Activated CD8-positive, alpha-beta memory T cell treated with anti-CD3 and anti-CD28 coated beads, Interleukin-2, amount 50 U/mL, for 1 hour (primary cell): Measurements from ENCODE around the gene VIL1.

Experiments
- DNase-seq: peaks from one replicate; pipeline ENCODE4 v3.0.0-alpha.2; 2020; ENCODE audit errors: extremely low read depth

VIL1 gene

DNA sequence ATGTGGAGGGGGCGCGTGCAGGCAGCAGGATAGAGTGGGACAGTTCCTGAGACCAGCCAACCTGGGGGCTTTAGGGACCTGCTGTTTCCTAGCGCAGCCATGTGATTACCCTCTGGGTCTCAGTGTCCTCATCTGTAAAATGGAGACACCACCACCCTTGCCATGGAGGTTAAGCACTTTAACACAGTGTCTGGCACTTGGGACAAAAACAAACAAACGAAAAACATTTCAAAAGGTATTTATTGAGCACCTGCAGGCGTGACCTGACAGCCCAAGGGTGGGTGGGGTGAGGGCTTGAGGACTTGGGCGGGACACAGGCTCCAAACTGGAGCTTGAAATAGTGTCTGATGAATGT is 23.9 kb upstream of the VIL1 start:
- no peak for DNase-seq

DNA sequence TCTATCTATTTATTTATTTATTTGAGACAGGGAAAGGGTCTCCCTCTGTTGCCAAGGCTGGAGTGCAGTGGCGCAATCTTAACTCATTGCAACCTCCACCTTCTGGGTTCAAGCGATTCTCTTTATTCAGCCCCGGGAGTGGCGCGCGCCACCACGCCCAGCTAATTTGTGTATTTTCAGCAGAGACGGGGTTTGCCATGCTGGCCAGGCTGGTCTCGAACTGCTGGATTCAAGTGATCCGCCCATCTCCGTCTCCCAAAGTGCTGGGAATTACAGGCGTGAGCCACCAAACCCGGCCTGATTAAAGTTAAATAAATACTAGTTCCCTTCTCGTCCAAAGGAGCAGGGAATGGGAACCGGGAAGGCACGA is 23.5 kb upstream of the VIL1 start:
- DNase-seq, result no peak

- peak; percentile 88 for DNase-seq
Measured at GRCh38 chr2:218395826-218396687, 22.9 kb upstream of the VIL1 start.

GRCh38 chr2:218396688-218397462 is 22.0 kb upstream of the VIL1 start:
- peak; percentile 70 for DNase-seq

GRCh38 chr2:218397463-218397819 is 21.5 kb upstream of the VIL1 start:
- DNase-seq, result no peak

DNA sequence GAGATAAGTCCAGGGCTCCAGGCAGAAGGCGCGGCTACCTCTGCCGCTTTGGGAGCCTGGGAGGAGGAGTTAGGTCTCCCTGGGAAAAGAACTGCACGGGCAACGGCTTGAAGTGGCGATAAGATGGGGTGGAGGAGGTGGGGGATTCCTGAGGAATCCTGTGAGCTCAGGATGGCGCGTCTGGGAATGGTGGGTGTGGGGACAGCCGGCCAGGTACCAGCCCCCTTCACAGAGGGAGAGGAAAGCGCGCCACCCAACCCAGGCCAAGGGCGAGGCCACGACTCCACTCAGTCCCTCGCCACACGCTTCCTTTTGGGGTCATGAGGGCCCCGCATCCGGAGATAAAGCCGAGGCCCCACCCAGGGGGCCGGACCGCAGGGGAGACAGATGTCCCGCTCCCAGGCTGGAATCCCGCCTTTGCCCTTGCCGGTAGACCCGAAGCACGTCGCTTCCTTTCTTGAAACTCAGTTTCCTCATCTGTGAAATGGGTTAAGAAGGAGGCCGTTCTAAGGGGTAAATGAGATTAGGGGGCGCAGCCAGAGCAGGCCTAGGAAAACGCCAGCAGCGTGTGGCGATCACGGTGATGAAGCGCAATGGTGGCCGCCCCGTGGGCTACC is 21.0 kb upstream of the VIL1 start:
- no peak for DNase-seq

- DNase-seq, result no peak
Measured at GRCh38 chr2:218398437-218399390, 20.2 kb upstream of the VIL1 start.

DNA sequence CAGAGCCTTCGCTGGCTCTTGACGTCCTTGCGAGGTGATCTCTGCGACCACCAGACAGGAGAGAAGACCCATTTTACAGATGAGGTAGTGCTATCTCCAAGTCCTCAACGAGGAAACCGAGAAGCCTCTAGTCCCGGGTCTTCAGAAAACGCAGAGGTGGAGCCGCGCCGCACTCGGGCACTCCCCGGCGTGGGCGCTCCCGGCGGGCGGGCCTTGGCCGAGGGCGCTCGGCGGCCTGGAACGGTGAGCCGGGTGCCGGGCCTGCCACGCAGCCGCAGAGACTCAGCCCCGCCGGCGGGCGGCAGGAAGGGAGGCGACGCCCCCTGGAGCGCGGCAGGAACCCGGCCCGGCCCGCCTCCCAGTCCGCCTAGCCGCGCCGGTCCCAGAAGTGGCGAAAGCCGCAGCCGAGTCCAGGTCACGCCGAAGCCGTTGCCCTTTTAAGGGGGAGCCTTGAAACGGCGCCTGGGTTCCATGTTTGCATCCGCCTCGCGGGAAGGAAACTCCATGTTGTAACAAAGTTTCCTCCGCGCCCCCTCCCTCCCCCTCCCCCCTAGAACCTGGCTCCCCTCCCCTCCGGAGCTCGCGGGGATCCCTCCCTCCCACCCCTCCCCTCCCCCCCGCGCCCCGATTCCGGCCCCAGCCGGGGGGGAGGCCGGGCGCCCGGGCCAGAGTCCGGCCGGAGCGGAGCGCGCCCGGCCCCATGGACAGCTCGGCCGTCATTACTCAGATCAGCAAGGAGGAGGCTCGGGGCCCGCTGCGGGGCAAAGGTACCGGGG is 19.3 kb upstream of the VIL1 start, which contains the start of gene CTDSP1:
CTDSP1 (plus strand) TSS at position 478 of the 776 bp plus-strand sequence; CDS start at position 701, 223 bp downstream.
- peak; percentile 85 for DNase-seq

DNA sequence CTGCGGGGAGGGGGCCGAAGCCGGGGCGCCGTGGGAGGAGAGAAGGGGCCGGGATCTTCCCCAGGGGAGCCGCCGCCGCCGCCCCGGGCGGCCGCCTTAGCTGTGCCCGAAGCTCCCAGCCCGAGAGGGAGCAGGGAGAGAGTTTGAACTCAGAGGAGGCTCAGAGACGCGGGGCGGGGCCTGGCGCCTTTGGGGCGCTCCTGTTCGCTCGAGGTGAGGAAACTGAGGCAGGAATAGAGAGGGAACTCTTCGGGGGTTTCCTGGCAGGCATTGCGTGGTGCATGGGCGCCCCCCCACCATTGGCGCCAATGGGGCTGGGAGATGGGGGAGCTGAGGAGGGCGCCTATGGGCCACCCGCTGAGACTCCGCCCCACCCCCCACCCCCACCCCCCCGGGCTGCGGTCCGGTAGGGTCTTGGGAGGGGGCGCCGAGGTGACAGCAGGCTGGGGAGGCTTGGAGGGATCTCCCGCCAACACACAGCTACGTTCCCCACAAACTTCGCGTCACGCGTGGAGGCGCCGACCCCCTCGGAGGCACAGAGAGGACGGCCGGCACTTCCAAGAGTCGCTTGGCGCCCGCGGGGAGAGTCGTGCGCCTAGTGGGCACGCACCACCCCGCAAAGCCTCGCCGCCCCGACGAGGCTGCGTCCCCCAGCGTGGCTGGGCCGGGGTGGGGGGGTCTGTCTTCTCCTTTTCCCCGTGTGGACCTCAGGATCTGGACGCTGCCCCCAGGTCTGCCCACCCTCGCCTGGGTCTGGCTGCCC is 18.6 kb upstream of the VIL1 start:
- DNase-seq, result no peak

DNA sequence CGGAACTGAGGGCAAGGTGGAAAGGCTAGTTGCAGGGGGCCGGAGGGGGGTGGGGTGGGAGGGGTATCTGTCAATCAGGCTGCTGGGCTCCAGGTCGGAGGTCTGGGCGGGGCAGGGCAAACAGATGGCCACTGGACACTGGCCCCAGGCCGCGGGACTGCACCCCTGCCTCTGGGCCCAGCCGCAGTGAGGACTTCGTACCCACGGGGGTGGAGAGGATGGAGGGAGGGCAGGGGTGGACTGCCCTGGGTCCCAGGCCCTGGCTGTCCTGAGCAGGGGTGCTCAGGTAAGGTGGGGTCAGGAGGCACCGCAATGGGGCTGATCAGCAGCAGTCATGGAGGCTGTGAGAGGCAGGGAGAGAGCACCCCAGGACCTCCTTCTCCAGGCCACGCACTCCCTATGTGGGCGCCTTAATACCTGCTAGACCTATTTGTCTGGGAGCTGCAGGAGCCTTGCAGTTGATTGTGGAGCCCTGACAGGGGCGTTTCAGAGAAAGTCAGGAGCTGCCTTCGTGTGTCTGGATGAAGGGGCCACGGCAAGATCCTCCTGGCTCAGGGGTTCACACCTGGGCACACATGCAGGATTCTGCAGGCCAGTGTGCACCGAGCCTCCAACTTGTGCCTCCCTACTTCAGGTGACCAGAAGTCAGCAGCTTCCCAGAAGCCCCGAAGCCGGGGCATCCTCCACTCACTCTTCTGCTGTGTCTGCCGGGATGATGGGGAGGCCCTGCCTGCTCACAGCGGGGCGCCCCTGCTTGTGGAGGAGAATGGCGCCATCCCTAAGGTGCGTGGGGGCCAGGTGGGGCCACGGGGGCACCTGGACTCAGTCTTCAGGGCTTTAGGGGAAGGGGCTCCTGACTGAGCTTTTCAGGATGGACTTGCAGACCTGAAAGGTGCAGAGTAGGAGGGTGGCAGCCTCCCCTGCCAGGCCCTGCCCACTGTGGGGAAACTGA is 17.7 kb upstream of the VIL1 start:
- no peak for DNase-seq

DNA sequence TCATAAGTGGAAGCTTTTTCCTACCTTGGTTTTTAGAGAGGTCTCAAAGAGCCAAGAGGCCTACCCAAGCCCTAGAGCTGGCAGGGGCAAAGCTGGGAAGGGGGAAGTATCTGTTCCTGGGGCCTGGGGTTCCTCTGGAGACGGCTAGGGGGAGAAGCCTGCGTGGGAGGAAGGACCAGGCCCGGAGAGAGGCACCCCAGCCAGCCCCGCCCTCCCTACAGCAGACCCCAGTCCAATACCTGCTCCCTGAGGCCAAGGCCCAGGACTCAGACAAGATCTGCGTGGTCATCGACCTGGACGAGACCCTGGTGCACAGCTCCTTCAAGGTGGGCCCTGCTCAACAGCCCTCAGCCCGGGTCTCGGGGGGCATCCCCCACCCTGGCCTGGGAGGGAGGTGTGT is 17.0 kb upstream of the VIL1 start:
- DNase-seq, result no peak

- DNase-seq, result no peak
Measured at GRCh38 chr2:218402491-218402901, 16.4 kb upstream of the VIL1 start.

GRCh38 chr2:218402911-218403411 is 16.0 kb upstream of the VIL1 start:
- no peak for DNase-seq

GRCh38 chr2:218403810-218404209 is 15.1 kb upstream of the VIL1 start:
- DNase-seq, result no peak

DNA sequence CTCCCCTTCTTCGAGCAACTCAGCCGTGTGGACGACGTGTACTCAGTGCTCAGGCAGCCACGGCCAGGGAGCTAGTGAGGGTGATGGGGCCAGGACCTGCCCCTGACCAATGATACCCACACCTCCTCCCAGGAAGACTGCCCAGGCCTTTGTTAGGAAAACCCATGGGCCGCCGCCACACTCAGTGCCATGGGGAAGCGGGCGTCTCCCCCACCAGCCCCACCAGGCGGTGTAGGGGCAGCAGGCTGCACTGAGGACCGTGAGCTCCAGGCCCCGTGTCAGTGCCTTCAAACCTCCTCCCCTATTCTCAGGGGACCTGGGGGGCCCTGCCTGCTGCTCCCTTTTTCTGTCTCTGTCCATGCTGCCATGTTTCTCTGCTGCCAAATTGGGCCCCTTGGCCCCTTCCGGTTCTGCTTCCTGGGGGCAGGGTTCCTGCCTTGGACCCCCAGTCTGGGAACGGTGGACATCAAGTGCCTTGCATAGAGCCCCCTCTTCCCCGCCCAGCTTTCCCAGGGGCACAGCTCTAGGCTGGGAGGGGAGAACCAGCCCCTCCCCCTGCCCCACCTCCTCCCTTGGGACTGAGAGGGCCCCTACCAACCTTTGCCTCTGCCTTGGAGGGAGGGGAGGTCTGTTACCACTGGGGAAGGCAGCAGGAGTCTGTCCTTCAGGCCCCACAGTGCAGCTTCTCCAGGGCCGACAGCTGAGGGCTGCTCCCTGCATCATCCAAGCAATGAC is 14.4 kb upstream of the VIL1 start:
- DNase-seq, result no peak

GRCh38 chr2:218405086-218405745 is 13.7 kb upstream of the VIL1 start:
- DNase-seq, result no peak

DNA sequence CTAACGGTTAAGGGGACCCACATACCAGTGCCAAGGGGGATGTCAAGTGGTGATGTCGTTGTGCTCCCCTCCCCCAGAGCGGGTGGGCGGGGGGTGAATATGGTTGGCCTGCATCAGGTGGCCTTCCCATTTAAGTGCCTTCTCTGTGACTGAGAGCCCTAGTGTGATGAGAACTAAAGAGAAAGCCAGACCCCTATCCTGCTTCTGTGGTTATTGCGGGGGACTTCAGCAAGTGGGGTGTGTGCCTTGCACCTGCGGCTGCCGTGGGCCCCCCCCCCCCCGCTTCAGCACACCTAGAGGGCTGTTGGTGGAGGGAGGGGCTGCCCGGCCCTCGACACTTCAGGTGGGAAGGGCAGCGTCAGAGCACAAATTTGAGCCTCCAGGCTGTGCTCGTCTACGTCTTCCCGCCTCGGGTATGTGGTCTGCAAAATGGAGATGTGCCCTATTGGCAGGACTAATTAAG is 13.1 kb upstream of the VIL1 start:
- no peak for DNase-seq
